Spinal cord (tissue), 10 donors: Measurements from ENCODE around the gene KCNK4. TPM values are rescaled to one million over a fixed set of nuclear protein-coding genes. Genes with fewer than 3 reads are reported as not detected.
A peak's percentile ranks its signal among the peaks of the same experiment; 100 is the strongest.
"Not testable (repeated sequence)": the region's sequence is repeated elsewhere in the genome, so short reads cannot be mapped to it uniquely, and the experiment has no call there.

Experiments used
- DNase-seq, 6 donors: peaks; one replicate each; pipeline versions ENCODE4 v3.0.0 to v3.0.0-alpha.2; 2013 to 2015; ENCODE audit warnings: low spot score in 6 of 6, low read depth in 4 of 6
- H3K27ac ChIP-seq: one replicate; pipeline ENCODE4 v1.5.1; 2013; ENCODE audit warnings: low read depth, low read length, control low read depth
- H3K27me3 ChIP-seq: one replicate; pipeline ENCODE4 v1.6.1; 2013; ENCODE audit warnings: low read length; ENCODE audit not compliant: control insufficient read depth, insufficient read depth
- H3K36me3 ChIP-seq: one replicate; pipeline ENCODE4 v1.6.1; 2013; ENCODE audit warnings: low read length; ENCODE audit not compliant: control insufficient read depth, insufficient read depth
- H3K4me1 ChIP-seq: one replicate; pipeline ENCODE4 v1.6.1; 2013; ENCODE audit warnings: low read length; ENCODE audit not compliant: control insufficient read depth, insufficient read depth
- H3K4me3 ChIP-seq: one replicate; pipeline ENCODE4 v1.5.1; 2013; ENCODE audit warnings: low read depth, low read length, control low read depth
- H3K9me3 ChIP-seq: one replicate; pipeline ENCODE4 v1.6.1; 2013; ENCODE audit warnings: low read length; ENCODE audit not compliant: control insufficient read depth, insufficient read depth
- WGBS: methylation state at CpG from one replicate; pipeline ENCODE4 v1.1.5; 2013; ENCODE audit warnings: missing lambda C conversion rate; ENCODE audit not compliant: insufficient coverage; 5-methylcytosine and 5-hydroxymethylcytosine counted together
- long read RNA-seq, 4 donors: transcript quantifications; one replicate each; lab custom pipeline, GENCODE V29; 2026
- polyA plus RNA-seq, 2 donors: library from polyadenylated mRNA; unstranded; fragments of 120-200 nt; gene quantifications; one replicate each; pipeline ENCODE4 v1.2.1, GENCODE V29; 2013; ENCODE audit not compliant: insufficient read length in 2 of 2
- total RNA-seq, 2 donors: library from RNA; depleted of rRNA in 1 of 2; stranded (reverse); fragments of 120-200 nt in 1 of 2; fragments of >200 nt in 1 of 2; gene quantifications; one replicate each; pipeline versions ENCODE4 v1.2.3 to v1.2.4, GENCODE V29; 2013 to 2014
- donor health status: healthy.

KCNK4 gene
- total RNA-seq (1 to 10 TPM; 1.0 to 3.2 TPM), polyA plus RNA-seq (1 to 10 TPM; 6.5 to 7.8 TPM)
- long read RNA-seq, donor 1, partial matches to known transcripts: 0 of 4 reads
- long read RNA-seq, donor 1, other reads (novel, unspliced or antisense): 0 of 4 reads
- long read RNA-seq, donor 2: 0 reads
- long read RNA-seq, donor 3: 0 reads
- long read RNA-seq, donor 4: 0 reads

DNA sequence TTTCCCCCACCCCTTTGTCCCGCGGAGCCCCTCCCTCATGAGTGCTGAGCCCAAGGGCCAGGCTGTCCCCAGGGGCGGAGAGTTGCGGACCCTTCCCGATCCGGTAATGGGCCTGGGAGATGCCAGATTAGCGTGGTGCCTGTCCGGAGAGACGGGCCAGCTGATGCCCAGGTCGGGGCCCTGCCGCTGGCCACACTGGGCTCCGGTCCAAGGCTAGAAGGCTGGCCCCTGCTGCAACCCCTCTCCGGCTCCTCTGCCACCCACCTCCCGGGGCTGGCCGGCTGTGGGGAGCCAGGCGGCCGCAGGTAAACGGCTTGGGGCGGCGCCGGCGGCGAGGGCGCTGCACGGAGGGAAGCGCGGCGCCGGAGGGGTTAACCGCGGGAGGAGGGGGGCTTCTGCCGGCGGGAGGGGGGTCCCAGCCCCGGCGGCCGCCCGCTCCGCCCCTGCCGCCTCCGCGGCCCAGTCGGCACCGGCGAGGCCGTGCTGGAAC, at the start of gene KCNK4:
KCNK4 (plus strand) TSS at position 41 of the 490 bp plus-strand sequence. CDS start 1,717 bp downstream, outside the sequence.
- H3K9me3 ChIP-seq: no peaks in the 10 kb centered on the region
- WGBS: under 1% methylated on average over 43 of the region's 45 CpGs
- peaks cover 53% of the 10 kb centered on the region for H3K4me1 ChIP-seq
- H3K36me3 ChIP-seq: peaks cover 33% of the 10 kb centered on the region
- peaks cover 45% of the 10 kb centered on the region for H3K27me3 ChIP-seq
- H3K4me3 ChIP-seq: peak within 1 kb of the TSS; percentile 18
- H3K27ac ChIP-seq: no peak within 1 kb of the TSS
- peak in 1 of 6 donors; percentile 23 for DNase-seq

DNA sequence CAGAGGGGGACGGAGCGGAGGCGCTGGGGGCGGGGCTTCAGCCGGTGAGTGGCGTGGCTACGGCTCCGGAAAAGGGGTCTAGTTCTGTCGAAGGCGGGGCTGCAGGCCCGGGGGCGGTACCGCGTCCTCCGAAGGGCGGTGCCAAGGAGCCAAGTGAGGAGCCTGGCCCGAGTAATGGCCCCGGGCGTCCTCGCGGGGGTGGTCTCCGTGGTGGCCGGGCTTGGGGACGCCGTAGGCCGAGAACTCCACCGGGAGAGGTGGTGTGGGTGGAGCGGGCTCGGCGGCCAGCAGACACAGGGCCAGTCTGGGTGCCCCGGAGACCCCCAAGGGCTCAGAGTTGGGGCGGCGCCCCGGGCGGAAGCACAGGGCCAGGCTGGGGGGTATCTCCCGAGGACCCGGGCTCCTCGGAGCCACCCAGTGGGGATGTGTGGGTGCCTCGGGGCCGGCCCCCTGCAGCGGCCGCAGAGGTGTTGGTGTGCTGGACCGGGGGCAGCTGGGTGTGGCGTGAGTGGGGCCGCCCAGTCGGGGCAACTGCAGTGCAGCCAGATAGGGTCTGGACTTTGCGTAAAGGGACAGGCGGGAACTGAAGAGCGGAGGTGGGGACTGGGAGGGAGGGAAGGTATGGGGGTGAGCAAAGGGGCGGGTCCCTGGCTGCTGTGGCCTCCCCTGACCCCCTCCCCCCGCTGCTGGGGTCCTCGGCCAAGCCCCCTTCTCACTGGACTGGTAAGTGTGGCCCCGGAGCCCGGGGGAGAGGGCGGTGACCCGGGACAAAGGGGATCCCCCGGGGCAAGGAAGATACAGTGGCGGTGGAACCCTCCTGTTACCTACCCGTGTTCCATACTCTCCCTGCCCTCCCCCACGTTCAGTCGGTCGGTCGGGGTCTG, 49.4 kb upstream of the KCNK4 start:
- WGBS: under 1% methylated on average over 58 of the region's 63 CpGs
- Histone ChIP-seq H3K36me3 (peaks cover 58% of the 10 kb centered on the region), H3K4me1 (peaks cover 57% of the 10 kb centered on the region), H3K9me3 (no peaks in the 10 kb centered on the region), H3K27ac (peak overlapping the region; percentile 100), H3K4me3 (peak overlapping the region; percentile 85), H3K27me3 (no peaks in the 10 kb centered on the region)
- DNase-seq: peak in 2 of 6 donors; percentile 24 to 57

DNA sequence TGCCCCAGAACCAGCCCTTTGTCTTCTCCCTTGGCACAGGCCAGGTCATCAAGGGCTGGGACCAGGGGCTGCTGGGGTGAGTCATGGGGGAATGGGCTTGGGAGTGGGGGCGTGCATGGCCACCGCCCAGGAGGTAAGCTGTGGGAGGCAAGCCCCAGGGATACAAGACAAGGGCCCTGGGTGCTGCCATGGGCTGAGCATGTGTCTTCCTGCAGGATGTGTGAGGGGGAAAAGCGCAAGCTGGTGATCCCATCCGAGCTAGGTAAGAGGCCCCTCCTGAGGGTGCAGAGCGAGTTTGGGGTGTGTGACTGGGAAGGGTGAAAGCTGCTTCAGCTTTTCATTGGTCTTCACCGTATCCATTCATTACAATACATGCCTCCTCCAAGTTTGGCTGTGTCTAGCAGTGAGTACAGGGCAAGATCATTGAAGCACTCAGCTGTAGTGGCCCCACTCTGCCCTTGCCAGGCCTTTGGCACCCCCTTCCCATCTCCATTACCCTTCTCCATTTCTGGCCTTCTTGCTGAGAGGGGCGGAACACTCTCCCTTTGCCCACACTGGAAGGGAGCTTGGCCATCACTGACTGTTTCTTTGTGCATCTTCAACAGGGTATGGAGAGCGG, 47.8 kb upstream of the KCNK4 start:
- Histone ChIP-seq H3K36me3 (peaks cover 42% of the 10 kb centered on the region), H3K4me1 (peaks cover 67% of the 10 kb centered on the region), H3K4me3 (no peak overlapping the region), H3K27ac (no peak overlapping the region), H3K9me3 (no peaks in the 10 kb centered on the region), H3K27me3 (no peaks in the 10 kb centered on the region)
- DNase-seq: no peak
- WGBS: 100% methylated on average over 2 of the region's 8 CpGs

DNA sequence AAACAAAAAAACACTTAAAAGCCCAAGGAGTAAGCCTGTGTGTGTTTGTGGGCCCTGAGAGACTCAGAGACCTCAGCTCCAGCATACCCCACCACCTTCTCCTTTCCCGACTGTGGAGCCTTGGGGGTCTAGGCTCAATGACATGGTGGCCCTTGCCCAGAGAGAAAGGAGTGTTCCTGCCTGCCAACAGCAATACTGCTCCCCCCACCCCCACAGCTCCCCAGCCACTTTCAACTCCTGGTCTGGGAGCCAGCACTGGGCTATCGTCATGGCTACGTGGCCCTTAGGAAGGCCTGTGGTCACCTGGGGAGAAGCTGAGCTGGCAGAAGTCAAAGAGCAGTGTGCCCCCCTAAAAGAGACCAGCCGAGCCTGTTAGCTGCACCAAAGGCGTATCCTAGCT, 47.0 kb upstream of the KCNK4 start:
- H3K4me1 ChIP-seq: peaks cover 67% of the 10 kb centered on the region
- 56% methylated on average over 3 of the region's 5 CpGs for WGBS
- H3K9me3 ChIP-seq: no peaks in the 10 kb centered on the region
- DNase-seq: no peak
- no peak overlapping the region for H3K4me3 ChIP-seq
- peaks cover 37% of the 10 kb centered on the region for H3K36me3 ChIP-seq
- no peaks in the 10 kb centered on the region for H3K27me3 ChIP-seq
- H3K27ac ChIP-seq: no peak overlapping the region

DNA sequence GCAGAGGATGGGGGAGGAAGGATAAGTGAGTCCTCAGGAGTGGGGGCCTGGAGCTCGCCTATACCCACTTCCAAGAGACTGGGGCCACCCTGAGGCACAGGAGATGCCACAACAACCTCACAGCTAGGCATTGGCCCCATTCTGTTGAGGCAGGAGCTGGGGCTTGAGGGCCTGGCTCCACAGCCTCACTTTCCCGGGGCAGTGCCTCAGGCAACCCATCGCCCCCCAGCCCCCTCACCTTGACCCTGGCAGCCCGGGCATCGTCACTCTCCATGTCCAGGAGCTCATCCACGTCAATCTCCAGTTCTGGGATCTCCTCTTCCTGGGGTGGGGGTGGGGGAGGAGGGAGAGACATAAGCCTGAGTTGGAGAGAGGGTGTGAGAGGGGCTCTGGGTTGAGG, 46.1 kb upstream of the KCNK4 start:
- Histone ChIP-seq H3K36me3 (peaks cover 37% of the 10 kb centered on the region), H3K4me1 (peaks cover 67% of the 10 kb centered on the region), H3K27me3 (no peaks in the 10 kb centered on the region), H3K9me3 (no peaks in the 10 kb centered on the region), H3K27ac (peak overlapping the region; percentile 41), H3K4me3 (no peak overlapping the region)
- DNase-seq: no peak
- WGBS: 77% methylated on average over 3 of the region's 6 CpGs

DNA sequence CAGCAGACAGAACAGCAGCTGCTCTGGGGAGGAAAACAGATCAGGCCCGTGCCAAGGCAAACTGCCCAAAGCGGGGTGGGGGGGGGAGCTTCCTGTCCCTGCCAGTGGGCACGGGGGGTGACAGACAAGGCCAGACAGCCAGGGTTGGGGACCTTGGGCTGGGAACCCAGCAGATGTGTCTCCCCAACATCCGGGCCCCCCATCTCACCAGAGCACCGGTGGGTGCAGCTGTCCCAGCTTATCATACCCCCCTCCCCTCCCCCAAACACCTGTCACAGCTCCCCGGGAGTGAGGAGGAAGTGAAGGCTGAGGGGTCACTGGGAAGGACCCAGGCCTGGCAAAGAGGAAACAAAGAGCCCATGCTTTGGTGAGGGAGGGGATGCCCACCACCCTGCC, 45.7 kb upstream of the KCNK4 start:
- H3K9me3 ChIP-seq: no peaks in the 10 kb centered on the region
- H3K27ac ChIP-seq: peak overlapping the region; percentile 41
- peaks cover 1% of the 10 kb centered on the region for H3K27me3 ChIP-seq
- WGBS: 8% methylated on average over 2 of the region's 6 CpGs
- peak overlapping the region; percentile 62 for H3K4me3 ChIP-seq
- H3K36me3 ChIP-seq: peaks cover 37% of the 10 kb centered on the region
- H3K4me1 ChIP-seq: peaks cover 67% of the 10 kb centered on the region
- DNase-seq: peak in 1 of 6 donors; percentile 66

DNA sequence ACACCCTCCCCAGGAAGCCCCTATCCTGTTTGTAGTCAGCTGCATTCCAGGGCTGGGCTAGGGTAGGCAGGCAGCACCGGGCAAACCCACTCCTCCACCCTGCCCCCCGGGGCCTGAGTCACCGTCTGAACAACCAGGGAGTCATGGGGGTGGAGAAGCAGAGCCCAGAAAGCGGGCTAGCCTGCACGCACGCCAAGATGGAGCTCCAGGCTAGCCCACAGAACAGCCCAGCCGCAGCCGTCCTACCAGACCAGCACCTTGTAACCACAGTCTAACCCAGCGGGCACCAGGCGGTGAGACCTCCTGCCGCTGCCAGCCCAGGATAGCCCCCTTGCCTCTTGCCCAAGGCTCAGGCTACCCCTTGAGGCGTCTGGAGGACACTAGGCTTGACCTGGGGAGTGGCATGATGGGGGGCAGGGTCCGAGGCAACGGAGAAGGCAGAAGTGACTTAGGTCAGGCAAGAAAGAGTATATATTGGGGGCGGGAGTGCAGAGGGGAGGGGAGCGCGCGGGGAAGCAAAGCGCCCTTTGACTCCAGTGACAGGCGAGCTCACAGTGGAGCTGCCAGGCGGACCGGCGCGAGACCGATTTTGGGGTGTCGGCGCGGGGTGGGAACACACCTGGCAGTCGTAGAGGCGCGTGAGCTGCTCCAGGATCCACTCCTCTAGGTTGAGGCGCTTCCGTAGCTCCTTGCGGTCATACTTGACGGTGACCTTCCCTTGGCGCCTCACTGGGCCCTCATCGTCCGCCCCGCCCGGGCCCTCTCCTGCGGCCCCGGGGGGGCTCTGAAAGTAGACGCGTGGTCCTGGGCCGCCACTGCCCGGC, 45.1 kb upstream of the KCNK4 start:
- Histone ChIP-seq H3K27ac (peak overlapping the region; percentile 41), H3K9me3 (no peaks in the 10 kb centered on the region), H3K27me3 (peaks cover 6% of the 10 kb centered on the region), H3K4me1 (peaks cover 69% of the 10 kb centered on the region), H3K36me3 (peaks cover 37% of the 10 kb centered on the region), H3K4me3 (peak overlapping the region; percentile 62)
- DNase-seq: peak in 2 of 6 donors; percentile 63 to 75
- under 1% methylated on average over 39 of the region's 46 CpGs for WGBS

DNA sequence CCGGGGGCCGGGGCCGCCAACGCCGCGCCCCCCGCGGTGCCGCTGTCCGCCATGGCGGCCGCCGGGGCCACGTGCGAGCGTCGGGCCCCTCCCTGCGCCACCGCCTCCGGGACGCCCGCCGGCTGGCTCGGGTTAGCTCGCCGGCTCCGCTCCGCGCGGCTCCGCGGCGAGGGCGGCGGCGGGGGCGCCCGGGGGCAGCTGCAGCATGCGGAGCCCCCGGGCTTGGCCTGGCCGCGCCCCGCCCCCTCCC, 44.6 kb upstream of the KCNK4 start:
- Histone ChIP-seq H3K4me3 (peak overlapping the region; percentile 62), H3K36me3 (peaks cover 37% of the 10 kb centered on the region), H3K4me1 (peaks cover 71% of the 10 kb centered on the region)
- DNase-seq, H3K27me3 ChIP-seq, H3K27ac ChIP-seq, H3K9me3 ChIP-seq: not testable (repeated sequence)
- WGBS: 0% methylated on average over 40 of the region's 43 CpGs
